ENCODE results near the gene RBMS2.

DNA sequence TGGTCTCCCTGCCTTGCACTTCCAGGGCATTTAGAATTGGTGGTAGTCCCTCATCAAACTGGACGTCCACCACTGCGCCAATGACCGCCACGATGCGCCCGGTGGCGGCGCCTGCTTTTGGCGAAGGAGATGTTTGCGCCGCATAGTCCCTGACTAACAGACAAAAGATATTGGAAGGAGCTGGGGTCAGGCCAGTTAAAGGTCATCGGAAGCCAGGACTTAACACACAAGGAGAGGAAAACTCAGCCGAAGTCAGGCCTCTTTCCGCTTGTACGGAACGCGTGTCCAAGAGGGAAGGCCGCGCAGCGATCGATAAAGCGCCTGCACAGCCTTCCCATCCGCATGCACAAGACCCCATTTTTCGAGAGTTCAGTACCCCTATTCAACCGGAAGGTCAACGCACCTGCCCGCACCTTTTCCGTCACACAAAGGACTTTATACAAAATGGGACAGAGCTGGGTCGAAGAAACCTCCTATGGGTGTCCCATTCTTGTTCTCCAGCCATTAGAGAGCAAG, 123.6 kb downstream of the RBMS2 start:
- no peak for TF ChIP-seq POLR2A (IDR thresholded peaks at IDR 0.05)
- TF ChIP-seq, protein P1, sequence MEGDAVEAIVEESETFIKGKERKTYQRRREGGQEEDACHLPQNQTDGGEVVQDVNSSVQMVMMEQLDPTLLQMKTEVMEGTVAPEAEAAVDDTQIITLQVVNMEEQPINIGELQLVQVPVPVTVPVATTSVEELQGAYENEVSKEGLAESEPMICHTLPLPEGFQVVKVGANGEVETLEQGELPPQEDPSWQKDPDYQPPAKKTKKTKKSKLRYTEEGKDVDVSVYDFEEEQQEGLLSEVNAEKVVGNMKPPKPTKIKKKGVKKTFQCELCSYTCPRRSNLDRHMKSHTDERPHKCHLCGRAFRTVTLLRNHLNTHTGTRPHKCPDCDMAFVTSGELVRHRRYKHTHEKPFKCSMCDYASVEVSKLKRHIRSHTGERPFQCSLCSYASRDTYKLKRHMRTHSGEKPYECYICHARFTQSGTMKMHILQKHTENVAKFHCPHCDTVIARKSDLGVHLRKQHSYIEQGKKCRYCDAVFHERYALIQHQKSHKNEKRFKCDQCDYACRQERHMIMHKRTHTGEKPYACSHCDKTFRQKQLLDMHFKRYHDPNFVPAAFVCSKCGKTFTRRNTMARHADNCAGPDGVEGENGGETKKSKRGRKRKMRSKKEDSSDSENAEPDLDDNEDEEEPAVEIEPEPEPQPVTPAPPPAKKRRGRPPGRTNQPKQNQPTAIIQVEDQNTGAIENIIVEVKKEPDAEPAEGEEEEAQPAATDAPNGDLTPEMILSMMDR (IDR thresholded peaks at IDR 0.05): no peak
